Neuronal stem cell (in vitro differentiated cells): ENCODE measurements around the gene CACNA1I.

Experiments
- DNase-seq: peaks from one replicate; pipeline ENCODE4 v3.0.0-alpha.2; 2013; ENCODE audit warnings: low spot score
- H2AFZ ChIP-seq: one replicate; pipeline ENCODE4 v1.6.1; 2013; ENCODE audit warnings: mild to moderate bottlenecking, low read length, inconsistent platforms
- H2AK5ac ChIP-seq: 2 replicates; pipeline ENCODE4 v1.6.1; 2013; ENCODE audit warnings: low read depth, mild to moderate bottlenecking, inconsistent platforms, low read length, moderate library complexity, mixed read lengths
- H2BK120ac ChIP-seq: 2 replicates; pipeline ENCODE4 v1.6.1; 2013; ENCODE audit warnings: low read depth, mild to moderate bottlenecking, inconsistent platforms, low read length, moderate library complexity, mixed read lengths
- H2BK12ac ChIP-seq: one replicate; pipeline ENCODE4 v1.6.1; 2013; ENCODE audit warnings: low read length, inconsistent platforms
- H2BK15ac ChIP-seq: 2 replicates; pipeline ENCODE4 v1.6.1; 2013; ENCODE audit warnings: mild to moderate bottlenecking, low read length, inconsistent platforms, mixed read lengths
- H2BK5ac ChIP-seq: one replicate; pipeline ENCODE4 v1.6.1; 2013; ENCODE audit warnings: inconsistent platforms, mild to moderate bottlenecking, low read length, moderate library complexity
- H3K14ac ChIP-seq: one replicate; pipeline ENCODE4 v1.6.1; 2013; ENCODE audit warnings: low read length, inconsistent platforms
- H3K18ac ChIP-seq: 2 replicates; pipeline ENCODE4 v1.6.1; 2013; ENCODE audit warnings: low read length, inconsistent platforms
- H3K23ac ChIP-seq: 2 replicates; pipeline ENCODE4 v1.6.1; 2013; ENCODE audit warnings: low read depth, mild to moderate bottlenecking, mixed read lengths, low read length, inconsistent platforms; ENCODE audit not compliant: poor library complexity
- H3K27ac ChIP-seq: replicated peaks from 3 replicates; pipeline ENCODE4 v1.5.1; 2013; ENCODE audit warnings: low read length, inconsistent platforms
- H3K27me3 ChIP-seq, 3 experiments: 2 replicates each; pipeline ENCODE4 v1.6.1; 2013; ENCODE audit warnings: low read length in 3 of 3, mild to moderate bottlenecking in 2 of 3, inconsistent platforms in 1 of 3, low read depth in 1 of 3, mixed read lengths in 1 of 3, moderate library complexity in 1 of 3; ENCODE audit not compliant: control insufficient read depth in 3 of 3, insufficient read depth in 3 of 3
- H3K36me3 ChIP-seq, 2 donors: replicated peaks in 1 of 2; 2 replicates each; pipeline ENCODE4 v1.6.1; 2013; ENCODE audit warnings: low read length in 2 of 2; ENCODE audit not compliant: control insufficient read depth in 2 of 2, insufficient read depth in 2 of 2
- H3K4ac ChIP-seq: 2 replicates; pipeline ENCODE4 v1.6.1; 2013; ENCODE audit warnings: inconsistent platforms, mild to moderate bottlenecking, low read length, moderate library complexity
- H3K4me1 ChIP-seq, 2 donors: 1 replicate in 1 of 2; 2 replicates in 1 of 2; pipeline ENCODE4 v1.6.1; 2013; ENCODE audit warnings: low read length in 2 of 2, low read depth in 1 of 2; ENCODE audit not compliant: control insufficient read depth in 2 of 2, insufficient read depth in 1 of 2
- H3K4me2 ChIP-seq: one replicate; pipeline ENCODE4 v1.6.1; 2013; ENCODE audit warnings: mild to moderate bottlenecking, low read length, inconsistent platforms; ENCODE audit not compliant: insufficient read depth, poor library complexity, severe bottlenecking
- H3K4me3 ChIP-seq, 2 donors: 2 replicates each; pipeline ENCODE4 v1.5.1; 2013; ENCODE audit warnings: low read length in 2 of 2, mild to moderate bottlenecking in 2 of 2, inconsistent platforms in 1 of 2, moderate library complexity in 1 of 2
- H3K79me1 ChIP-seq: one replicate; pipeline ENCODE4 v1.6.1; 2013; ENCODE audit warnings: low read depth, mild to moderate bottlenecking, inconsistent platforms, low read length, moderate library complexity
- H3K9ac ChIP-seq: one replicate; pipeline ENCODE4 v1.6.1; 2013; ENCODE audit warnings: mild to moderate bottlenecking, low read depth, low read length, inconsistent platforms; ENCODE audit not compliant: poor library complexity
- H3K9me3 ChIP-seq, 2 donors: replicated peaks in 1 of 2; 2 replicates each; pipeline versions ENCODE3 to v1.6.1; 2013; ENCODE audit warnings: low read length in 2 of 2, mild to moderate bottlenecking in 2 of 2, inconsistent platforms in 1 of 2, low read depth in 1 of 2, mixed read lengths in 1 of 2, moderate library complexity in 1 of 2; ENCODE audit not compliant: control insufficient read depth in 2 of 2, insufficient read depth in 1 of 2
- H4K8ac ChIP-seq: one replicate; pipeline ENCODE4 v1.6.1; 2013; ENCODE audit warnings: low read depth, mild to moderate bottlenecking, inconsistent platforms, low read length, moderate library complexity
- H4K91ac ChIP-seq: one replicate; pipeline ENCODE4 v1.6.1; 2013; ENCODE audit warnings: low read length, low read depth, mild to moderate bottlenecking, inconsistent platforms; ENCODE audit not compliant: poor library complexity
- WGBS, 2 donors: extraction: QIAGEN DNeasy Blood & Tissue Kit; methylation state at CpG; one replicate each; pipeline ENCODE4 v1.1.7; 2013; ENCODE audit warnings: missing lambda C conversion rate in 2 of 2, mixed read lengths in 1 of 2; ENCODE audit not compliant: insufficient read length in 2 of 2, insufficient replicate concordance in 1 of 2; ENCODE audit errors: extremely low coverage in 2 of 2; 5-methylcytosine and 5-hydroxymethylcytosine counted together

The CACNA1I gene

GRCh38 chr22:39651053-39651996 is 80.8 kb downstream of the CACNA1I start:
- Histone ChIP-seq H3K4me1 (peaks cover 0 to 8% of the 10 kb centered on the region in 2 donors), H3K23ac (peak overlapping the region; percentile 65), H3K27me3 (peaks cover 0 to 21% (median 2%) of the 10 kb centered on the region in 3 experiments), H2BK15ac (peak overlapping the region; percentile 21), H2BK12ac (no peak overlapping the region), H3K18ac (peak overlapping the region; percentile 64), H3K4ac (no peak overlapping the region), H3K4me2 (no peak overlapping the region), H3K9ac (no peak overlapping the region), H2BK5ac (peak overlapping the region; percentile 75), H3K36me3 (no peaks in the 10 kb centered on the region), H2BK120ac (no peak overlapping the region), H3K14ac (no peak overlapping the region), H4K8ac (peak overlapping the region; percentile 72), H3K27ac (no peak overlapping the region), H2AFZ (no peak overlapping the region), H2AK5ac (peak overlapping the region; percentile 88), H3K79me1 (peaks cover 2% of the 10 kb centered on the region), H3K4me3 (no peak overlapping the region), H3K9me3 (peaks cover 0 to 4% of the 10 kb centered on the region in 2 donors), H4K91ac (no peak overlapping the region)
- no peak for DNase-seq
- no CpG with 5 or more reads among the region's 24 CpGs for WGBS, 2 donors

GRCh38 chr22:39652990-39653786 is 82.6 kb downstream of the CACNA1I start:
- Histone ChIP-seq H4K91ac (no peak overlapping the region), H2AK5ac (no peak overlapping the region), H2BK5ac (no peak overlapping the region), H3K9ac (no peak overlapping the region), H3K4me2 (no peak overlapping the region), H3K9me3 (peaks cover 0 to 4% of the 10 kb centered on the region in 2 donors), H3K23ac (no peak overlapping the region), H2BK15ac (peak overlapping the region; percentile 42), H3K79me1 (peaks cover 2% of the 10 kb centered on the region), H3K27me3 (peaks cover 0 to 13% (median 2%) of the 10 kb centered on the region in 3 experiments), H3K4me1 (peaks cover 0 to 8% of the 10 kb centered on the region in 2 donors), H2BK12ac (no peak overlapping the region), H2BK120ac (no peak overlapping the region), H3K4ac (no peak overlapping the region), H3K14ac (peak overlapping the region; percentile 32), H3K4me3 (no peak overlapping the region), H2AFZ (no peak overlapping the region), H3K27ac (no peak overlapping the region), H3K18ac (peak overlapping the region; percentile 24), H4K8ac (no peak overlapping the region), H3K36me3 (no peaks in the 10 kb centered on the region)
- DNase-seq: no peak
- WGBS, 2 donors: no CpG with 5 or more reads among the region's 16 CpGs

- Histone ChIP-seq H3K18ac (peak overlapping the region; percentile 33), H3K79me1 (peaks cover 2% of the 10 kb centered on the region), H3K23ac (no peak overlapping the region), H3K36me3 (no peaks in the 10 kb centered on the region), H4K8ac (no peak overlapping the region), H3K9ac (no peak overlapping the region), H3K27me3 (peaks cover 0 to 12% (median 5%) of the 10 kb centered on the region in 3 experiments), H4K91ac (no peak overlapping the region), H3K4ac (no peak overlapping the region), H3K4me2 (no peak overlapping the region), H2BK15ac (no peak overlapping the region), H3K4me1 (peaks cover 0 to 8% of the 10 kb centered on the region in 2 donors), H2AFZ (no peak overlapping the region), H3K9me3 (peaks cover 0 to 4% of the 10 kb centered on the region in 2 donors), H3K27ac (no peak overlapping the region), H2AK5ac (no peak overlapping the region), H2BK5ac (no peak overlapping the region), H3K14ac (peak overlapping the region; percentile 32), H2BK12ac (no peak overlapping the region), H2BK120ac (no peak overlapping the region), H3K4me3 (no peak overlapping the region)
- WGBS, 2 donors: no CpG with 5 or more reads among the region's 3 CpGs
- DNase-seq: no peak
These were observed 83.2 kb downstream of the CACNA1I start for GRCh38 chr22:39653787-39654077.
